DMS 273 (cell line): ENCODE data around the gene C1QTNF1.

Source experiments
- DNase-seq: peaks from one replicate; lab custom pipeline; 2025; ENCODE audit not compliant: unreplicated experiment; lab: John Stamatoyannopoulos, UW

Gene C1QTNF1, protein sequence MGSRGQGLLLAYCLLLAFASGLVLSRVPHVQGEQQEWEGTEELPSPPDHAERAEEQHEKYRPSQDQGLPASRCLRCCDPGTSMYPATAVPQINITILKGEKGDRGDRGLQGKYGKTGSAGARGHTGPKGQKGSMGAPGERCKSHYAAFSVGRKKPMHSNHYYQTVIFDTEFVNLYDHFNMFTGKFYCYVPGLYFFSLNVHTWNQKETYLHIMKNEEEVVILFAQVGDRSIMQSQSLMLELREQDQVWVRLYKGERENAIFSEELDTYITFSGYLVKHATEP

DNA sequence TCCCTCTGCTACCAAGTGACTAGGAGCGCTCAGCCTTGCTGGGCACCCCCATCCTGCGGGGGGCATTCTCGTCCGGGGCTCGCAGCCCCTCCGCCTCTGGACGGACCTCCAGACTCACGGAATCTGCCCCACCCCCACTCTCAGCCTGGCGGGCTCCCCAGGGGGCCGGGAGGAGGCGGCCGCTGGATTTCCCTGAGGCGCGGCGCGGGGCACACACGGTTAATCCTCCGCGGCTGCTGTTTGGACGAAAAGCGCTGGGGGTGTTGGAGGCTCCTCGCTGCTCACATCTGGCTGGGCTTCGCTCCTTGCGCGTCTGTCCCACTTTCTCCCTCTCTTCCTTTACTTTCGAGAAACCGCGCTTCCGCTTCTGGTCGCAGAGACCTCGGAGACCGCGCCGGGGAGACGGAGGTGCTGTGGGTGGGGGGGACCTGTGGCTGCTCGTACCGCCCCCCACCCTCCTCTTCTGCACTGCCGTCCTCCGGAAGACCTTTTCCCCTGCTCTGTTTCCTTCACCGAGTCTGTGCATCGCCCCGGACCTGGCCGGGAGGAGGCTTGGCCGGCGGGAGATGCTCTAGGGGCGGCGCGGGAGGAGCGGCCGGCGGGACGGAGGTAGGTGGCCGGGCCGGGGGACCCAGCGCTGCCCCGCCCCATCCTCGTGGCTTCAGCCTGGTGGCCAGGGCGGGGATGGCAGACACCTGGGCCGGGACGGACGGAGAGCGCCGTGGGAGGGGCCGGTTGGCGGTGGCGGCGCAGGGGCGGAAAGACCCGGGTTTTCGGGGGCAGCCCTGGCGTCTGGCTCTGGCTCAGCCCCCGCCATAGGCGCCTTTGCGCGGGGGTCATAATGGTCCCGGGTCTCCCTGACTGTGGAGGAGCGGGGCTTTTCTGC lies at the start of gene C1QTNF1:
C1QTNF1 (plus strand) TSS at position 284 of the 886 bp plus-strand sequence. CDS start 19,800 bp downstream, outside the sequence.
- DNase-seq, result peak; percentile 57

DNA sequence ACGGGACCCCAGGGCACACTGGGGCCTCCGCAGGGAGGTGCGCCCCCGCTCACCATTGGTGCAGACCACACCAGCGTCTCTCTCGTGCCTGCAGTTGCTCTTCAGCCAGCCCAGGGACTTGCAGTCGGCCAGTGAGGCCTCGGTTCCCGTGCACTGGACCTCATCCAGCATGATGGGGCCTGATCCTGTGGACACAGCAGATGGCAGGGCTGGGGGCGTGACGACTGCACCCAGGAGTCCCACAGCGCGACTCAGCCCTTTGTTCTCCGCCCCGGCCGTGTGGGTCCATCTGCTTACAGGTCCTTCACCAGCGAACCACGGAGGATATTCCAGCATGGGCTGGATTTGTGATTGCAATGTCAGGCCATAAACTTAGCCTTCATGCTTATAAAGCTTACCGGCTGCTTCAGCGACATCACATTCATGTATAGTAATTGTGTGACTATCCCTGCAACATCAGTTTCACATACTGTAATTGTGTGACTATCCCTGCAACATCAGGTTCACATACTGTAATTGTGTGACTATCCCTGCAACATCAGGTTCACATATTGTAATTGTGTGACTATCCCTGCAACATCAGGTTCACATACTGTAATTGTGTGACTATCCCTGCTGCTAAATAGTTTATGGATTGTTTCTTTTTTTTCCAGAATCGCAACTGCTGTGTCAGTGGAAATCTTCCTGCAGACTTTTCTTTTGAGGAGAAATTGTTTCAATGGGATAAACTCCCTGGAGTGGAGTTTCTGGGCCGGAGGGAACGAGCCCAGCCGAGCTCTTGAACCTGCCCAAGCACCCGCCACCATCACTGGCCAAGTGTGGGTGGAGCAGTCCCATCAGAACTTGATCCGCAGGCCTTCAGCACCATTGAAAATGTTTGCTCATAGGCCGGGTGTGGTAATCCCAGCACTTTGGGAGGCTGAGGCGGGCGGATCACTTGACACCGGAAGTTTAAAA lies 49.1 kb upstream of the C1QTNF1 start:
- DNase-seq, result peak; percentile 85

DNA sequence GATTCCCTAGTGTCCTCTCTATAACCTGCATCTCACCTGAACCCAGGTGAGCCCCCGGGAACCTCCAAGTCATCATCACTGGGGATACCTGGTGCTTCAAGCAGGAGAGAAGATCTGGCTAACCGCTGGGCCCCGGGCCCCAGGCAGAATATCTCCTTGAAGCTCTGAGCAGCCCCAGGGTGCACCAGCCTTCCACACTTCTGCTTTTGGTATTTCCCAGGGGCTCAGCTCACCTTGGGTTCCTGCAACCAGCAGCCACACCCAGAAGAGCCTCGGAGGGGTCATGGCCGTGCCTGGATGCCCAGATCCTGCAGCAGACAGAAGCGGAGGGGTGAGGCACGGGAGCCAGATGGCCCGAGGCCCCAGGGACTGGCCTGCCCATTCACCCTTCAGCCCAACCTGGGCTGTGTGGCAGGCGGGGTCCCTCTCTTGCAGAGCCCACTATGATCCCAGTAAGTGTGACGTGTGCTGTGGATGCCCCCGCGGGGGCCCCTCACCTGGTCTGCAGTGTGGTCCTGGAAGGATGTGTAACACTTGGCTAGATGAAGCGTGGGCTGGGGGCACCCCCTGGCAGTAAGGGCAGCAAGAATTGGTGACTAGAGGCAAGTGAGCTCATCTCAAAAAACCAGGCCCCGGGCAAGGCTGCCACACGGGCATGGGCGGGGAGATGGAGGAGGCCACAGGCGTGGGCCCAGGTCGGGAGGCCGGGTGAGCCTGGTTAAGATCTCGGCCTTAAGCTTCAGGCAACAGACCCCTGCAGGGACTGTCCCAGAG lies 46.9 kb upstream of the C1QTNF1 start:
- no peak for DNase-seq

DNA sequence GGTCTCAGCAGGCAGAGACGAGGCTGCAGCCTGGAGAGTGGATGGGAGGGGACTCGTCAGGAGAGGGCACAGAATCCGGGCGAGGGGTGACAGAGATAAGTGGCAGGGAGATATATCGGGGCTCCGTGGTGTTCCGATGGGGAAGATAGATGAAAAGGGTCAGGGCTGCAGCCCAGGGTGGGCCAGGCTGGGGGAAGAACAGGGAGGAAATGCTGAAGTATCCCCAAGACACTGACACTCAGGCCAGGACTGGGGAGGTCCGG lies 46.4 kb upstream of the C1QTNF1 start:
- DNase-seq, result no peak

DNA sequence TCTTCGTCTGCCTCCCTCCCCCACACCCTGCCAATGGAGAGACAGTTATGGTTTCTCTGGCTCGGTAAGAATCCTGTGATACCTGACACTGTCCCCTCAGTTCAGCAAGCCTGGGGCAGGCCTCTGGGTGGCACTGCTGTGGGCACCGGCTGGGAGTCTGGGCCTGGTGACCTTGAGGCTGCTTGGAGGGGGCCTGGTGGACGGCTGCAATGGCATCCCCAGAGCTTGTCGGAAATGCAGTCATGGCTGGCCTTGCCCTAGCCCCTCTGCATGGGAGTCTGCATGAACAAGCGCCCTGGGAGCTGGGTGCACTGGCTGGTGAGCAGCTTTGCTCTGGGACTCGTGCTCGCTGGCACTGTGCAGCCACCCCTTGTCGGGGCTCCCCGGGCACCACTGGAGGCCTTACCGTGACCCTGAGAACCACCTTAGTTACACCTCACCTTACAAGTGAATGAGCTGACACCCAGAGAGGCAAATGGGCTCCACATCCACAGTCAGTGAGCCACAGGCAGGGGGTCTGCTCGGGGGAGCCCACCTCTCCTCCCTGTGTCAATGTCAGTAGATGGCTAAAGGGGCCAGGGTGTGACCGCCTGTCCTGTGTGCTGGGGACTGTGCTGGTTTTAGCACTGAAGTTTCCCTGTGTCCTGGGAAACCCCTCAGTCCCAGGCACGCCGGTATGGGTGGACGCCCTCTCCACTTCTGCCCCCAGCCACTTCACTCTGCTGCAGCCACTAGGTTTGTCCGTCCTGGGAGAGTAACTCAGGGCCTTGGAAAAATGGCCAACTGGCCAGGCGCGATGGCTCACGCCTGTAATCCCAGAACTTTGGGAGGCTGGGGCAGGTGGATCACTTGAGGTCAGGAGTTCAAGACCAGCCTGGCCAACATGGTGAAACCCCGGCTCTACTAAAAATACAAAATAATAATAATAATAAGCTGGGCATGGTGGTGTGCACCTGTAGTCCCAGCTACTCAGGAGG lies 45.7 kb upstream of the C1QTNF1 start:
- DNase-seq, result peak; percentile 41

DNA sequence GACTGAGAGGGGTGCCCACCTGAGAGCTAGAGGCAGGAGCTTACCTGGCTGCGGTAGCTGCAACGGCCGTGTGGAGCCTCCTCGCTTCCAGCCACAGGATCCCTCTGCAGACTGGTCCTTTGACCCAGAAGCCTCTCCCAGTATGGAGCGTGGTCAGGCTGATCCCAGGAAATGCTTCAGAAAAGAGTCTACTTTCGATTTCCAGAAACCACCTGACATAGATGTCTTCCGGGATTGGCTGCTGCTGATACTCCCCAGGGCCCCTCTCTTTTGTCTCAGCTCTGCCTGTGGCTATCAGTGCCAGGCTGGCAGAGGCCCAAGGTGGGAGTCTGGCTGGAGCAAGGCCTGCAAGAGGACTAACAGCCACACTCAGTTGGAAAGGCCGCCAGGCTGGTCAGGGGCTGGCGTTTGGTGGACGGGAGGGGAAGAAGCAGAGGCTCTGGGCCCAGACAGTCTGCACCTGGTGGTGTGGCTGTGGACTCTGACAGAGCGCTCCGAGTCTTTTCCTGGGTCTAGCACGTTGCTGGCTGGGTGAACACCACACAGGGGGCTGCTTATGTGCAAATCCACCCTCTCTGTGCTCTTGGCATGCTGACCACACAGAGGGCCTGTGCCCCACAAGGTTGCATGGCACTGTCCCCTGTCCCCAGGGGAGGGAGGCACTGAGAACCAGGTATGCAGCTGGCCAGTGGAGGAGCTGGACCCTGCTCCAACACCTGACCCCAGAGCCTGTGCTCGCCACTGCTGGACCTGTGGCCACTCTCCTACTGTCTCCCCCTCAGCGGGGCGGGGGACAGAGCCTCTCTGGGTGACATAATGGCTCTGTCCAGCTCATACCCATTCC lies 44.0 kb upstream of the C1QTNF1 start, which contains the start of gene LGALS3BP:
LGALS3BP (minus strand) TSS at position 144 of the 844 bp plus-strand sequence. CDS start 2,732 bp downstream, outside the sequence.
- DNase-seq, result peak; percentile 92

DNA sequence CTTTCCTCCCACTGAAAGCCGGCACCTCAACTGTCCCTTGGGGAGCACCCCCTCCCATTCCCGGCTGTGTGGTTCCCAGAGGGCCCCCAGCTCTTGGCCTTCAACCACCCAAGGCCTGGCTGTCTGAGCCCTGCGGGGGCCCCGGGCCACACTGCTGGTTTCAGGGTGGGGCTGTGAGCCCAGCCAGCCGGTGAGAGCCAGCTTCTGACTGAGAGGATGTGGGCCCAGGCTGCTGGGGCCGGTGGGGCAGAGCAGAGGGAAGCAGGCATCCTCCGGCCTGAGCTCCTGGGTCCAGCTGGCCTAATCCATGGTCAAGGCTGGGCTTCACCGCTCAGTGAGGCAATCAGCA lies 43.4 kb upstream of the C1QTNF1 start:
- no peak for DNase-seq

DNA sequence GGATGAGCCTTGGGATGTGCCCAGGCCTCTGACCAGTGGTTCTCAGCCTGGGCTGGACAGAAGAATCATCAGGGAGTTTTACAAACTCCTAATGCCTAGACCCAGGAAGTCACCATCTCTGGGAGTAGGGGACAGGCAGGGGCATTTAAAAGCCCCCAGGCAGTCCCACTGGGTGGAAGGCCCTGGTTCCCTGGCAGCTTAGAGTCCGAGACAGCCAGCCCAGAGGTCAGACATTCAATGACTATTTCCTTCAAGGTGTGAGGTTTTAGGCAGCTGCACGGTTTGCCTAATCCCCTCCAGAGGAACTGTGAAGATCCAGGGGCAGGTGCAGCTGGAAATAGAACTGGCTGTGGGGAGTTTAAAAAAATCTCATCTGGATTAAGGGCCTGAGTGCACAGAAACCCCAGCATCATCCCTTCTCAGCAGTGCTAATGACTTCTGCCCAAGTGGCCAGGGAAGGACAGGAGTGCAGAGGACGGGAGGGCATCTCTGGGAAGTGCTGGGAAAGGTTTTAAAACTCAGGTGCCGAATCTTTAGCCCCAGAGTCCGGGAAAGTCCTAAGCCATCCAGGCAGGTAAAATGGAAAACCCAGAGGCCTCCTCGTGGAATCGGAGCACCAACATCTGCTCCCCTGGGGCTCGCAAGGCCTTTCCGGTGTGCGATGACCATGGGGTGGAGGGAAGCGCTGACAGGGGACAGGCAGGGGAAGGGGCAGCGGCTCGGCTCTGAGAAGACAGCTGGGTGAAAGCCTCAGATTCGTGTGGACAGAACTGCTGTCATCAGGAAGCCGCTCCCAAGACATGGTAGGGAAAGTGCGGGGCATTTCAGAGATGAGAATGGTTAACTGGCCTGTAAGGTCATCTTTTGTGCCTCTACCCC lies 42.7 kb upstream of the C1QTNF1 start:
- DNase-seq, result no peak

DNA sequence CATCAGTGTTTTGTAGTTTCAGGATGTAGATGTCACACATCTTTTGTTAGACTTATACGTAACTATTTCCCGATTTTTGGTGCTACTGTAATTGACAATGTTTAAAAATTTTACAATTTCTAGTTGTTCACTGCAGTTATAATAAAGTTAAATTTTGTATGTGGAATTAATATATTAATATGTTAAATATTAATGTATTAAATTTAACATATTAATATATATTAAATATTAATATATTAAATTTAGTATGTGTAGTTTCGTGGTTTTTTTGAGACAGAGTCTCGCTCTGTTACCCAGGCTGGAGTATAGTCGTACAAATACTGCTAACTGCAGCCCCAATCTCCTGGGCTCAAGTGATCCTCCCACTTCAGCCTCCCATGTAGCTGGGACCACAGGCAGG lies 38.6 kb upstream of the C1QTNF1 start:
- no peak for DNase-seq

DNA sequence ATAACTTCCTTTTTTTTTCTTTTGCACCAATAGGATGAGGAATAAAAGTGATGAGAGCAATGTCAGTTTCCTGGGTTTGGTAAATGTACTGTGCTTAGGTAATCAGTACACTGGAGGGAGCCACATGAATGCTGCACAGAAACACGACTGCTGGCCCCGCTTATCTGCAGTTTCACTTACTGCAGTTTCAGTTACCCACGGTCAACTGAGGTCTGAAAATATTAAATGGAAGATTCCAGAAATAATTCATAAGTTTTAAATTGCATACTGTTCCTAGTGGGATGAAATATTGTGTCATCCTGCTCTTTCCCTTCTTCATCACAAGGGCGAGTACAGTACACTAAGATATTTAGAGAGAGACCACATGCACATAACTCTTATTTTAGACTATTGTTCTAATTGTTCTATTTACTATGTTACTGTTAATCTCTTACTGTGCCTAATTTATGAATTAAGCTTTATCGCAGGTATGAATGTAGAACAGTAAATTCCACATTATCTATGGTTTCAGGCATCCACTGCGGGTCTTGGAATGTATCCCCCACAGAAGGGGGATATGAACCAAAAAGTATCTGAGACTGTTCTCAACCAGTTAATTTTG lies 37.8 kb upstream of the C1QTNF1 start:
- peak; percentile 37 for DNase-seq

DNA sequence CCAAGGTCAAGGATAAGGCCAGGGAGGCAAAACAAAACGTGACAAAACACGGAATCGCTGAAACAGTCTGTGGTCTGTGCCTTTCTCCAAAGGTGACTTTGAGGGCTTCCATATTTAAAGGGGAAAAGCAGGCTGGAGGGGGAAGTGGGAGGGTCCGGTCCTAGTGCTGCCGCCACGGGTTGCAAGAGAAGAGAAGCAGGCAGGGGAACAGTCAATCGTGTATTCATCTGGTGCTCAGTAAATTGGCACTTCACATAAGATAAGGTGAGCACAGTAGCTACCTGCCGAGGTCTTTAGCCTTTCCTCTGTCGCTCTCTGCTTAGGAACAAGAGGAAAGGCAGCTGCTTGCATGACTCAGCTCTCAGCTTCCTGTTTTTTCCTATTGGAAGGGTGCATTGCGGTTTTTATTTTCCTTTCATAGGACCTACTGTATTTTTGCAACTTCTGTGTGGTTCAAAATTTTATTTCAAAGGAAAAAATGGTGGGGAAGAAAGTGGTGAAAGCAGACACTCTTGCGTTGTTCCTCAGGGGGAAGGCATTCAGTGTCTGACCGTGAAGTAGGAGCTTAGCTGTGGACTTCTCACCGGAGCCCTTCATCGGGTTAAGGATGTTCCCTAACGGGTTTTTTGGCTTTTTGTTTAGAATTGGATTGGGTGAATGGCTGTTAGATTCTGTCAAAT lies 37.2 kb upstream of the C1QTNF1 start:
- peak; percentile 58 for DNase-seq

DNA sequence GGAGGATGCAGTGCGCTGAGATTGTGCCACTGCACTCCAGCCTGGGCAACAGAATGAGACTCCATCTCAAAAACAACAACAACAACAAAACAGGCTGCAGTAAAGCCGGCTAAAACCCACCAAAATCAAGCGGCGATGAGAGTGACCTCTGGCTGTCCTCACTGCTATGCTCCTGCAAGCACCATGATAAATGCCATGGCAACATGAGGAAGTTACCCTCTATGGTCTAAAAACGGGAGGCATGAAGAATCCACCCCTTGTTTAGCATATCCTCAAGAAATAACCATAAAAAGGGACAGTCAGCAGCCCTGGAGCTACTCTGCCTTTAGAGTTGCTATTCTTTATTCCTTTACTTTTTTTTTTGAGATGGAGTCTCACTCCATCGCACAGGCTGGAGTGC lies 35.8 kb upstream of the C1QTNF1 start:
- DNase-seq, result no peak

DNA sequence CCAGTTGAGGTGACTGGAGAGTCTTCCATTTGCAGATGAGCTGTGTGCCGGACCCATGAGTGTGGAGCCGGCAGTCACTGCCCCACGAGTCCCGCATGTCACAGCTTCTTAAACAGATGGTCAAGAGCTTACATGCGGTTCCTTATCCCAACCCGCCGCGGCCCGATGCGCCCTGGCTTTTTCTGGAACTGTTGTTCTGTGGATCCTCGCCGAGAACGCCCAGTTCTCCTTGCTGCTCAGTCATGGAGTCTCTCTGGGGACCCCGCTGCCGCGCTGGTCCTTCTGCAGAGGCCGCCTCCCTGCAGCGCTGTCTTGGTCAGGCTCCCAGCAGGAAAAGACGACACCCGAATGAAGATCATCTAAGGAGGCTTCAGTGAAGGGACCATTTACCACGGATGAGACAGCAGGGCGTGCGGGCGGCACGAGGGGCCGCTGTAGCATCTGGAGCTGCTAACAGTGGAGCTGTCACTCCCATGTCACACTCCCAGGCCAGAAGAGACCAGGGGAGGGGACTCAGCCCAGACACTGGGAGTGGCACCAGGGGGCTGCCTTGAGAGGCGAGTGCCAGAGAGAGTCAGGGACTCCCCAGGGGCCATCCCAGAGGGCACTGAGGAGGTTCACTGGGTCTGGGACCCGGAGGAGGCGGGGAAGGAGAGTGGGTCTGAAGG lies 33.5 kb upstream of the C1QTNF1 start:
- DNase-seq, result no peak

DNA sequence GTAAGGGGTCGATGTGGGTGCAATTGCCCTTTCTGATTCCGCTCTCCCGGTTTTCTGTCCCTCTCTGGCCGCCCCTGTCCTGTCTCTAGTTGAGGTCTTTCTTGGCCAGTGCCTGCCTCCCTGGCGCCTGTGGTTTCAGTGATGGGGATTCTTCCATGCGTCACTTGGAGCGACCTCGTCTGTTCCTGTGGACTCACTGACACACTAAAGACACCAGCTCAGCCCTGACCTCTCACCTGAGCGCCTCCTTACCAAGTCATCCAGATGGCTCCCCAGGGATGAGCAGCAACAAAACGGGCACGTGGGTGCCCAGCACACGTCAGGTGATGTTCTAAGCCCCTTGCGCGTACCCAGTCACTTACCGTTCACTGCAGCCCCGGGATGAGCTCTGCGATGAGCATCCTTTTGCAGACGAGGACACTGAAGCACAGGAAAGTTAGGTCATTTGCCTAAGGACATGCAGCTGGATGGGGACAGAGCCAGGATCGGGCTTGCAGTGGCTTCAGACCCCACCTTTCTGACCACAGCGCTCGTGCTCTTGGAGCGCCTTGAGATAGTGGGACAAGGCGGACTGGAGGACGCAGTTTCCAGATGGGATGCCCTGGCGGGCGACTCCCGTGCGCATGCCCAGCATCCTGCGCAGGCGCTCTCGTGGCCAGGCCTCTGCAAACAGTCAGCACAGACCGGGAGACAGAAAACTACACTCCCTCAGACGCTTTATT lies 32.8 kb upstream of the C1QTNF1 start:
- DNase-seq, result no peak

DNA sequence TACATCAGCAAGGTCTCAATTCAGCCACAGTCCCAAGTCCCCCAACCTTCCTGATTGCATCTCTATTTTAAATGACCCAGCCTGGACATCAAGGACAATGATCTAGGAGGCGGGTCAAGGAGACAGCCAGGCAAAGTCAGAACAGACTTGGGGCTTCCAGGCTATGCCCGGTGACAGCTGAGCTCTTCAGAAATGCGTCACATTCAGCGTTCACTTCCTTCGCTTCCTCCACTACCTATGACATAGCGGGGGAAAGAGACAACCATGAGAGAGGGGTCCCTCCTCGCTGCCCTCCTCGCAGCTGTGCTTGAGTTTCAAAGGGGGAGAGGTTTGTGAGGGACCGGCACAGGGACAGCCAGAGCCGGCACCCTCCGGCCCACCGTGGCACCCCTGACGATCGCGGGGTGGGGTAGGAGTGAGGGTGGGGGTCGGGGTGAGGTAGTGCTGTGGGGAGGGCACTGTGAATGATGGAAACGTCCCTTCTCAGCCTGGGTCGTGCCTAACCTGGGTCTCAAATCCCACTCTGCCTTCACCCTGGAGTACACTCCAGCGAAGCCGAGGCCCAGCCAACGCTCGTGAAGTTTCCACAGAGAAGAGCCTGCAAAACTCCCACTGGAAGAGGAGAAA lies 31.9 kb upstream of the C1QTNF1 start:
- DNase-seq, result no peak
